Hindlimb muscle (tissue), 1 donor: ENCODE measurements around the gene CA11. TPM values are rescaled to one million over a fixed set of nuclear protein-coding genes. Genes with fewer than 3 reads are reported as not detected.

Source experiments
- DNase-seq: peaks from one replicate; pipeline ENCODE4 v3.0.0-alpha.2; 2013
- polyA plus RNA-seq: library from polyadenylated mRNA; unstranded; fragments of 120-200 nt; gene quantifications from one replicate; pipeline ENCODE4 v1.2.1, GENCODE V29; 2013; ENCODE audit not compliant: insufficient read length

The CA11 gene
- polyA plus RNA-seq, 1 donor = 7.8 TPM

GRCh38 chr19:48628486-48629296 lies 17.3 kb downstream of the CA11 start:
- no peak for DNase-seq

GRCh38 chr19:48627865-48628314 lies 18.1 kb downstream of the CA11 start:
- no peak for DNase-seq

GRCh38 chr19:48627201-48627864 lies 18.7 kb downstream of the CA11 start:
- no peak for DNase-seq

- no peak for DNase-seq
Observed at GRCh38 chr19:48625891-48626327, 20.1 kb downstream of the CA11 start.

GRCh38 chr19:48624791-48625723 lies 20.9 kb downstream of the CA11 start:
- no peak for DNase-seq

- DNase-seq = peak; percentile 98
Observed at GRCh38 chr19:48624067-48624594, 21.9 kb downstream of the CA11 start.

GRCh38 chr19:48623556-48624066 lies 22.4 kb downstream of the CA11 start:
- no peak for DNase-seq

GRCh38 chr19:48619692-48620585 lies 26.0 kb downstream of the CA11 start:
- DNase-seq = no peak

- peak; percentile 99 for DNase-seq
Observed at GRCh38 chr19:48618916-48619691, 26.9 kb downstream of the CA11 start, which contains the start of the genes RPL18 and SPHK2. Gene RPL18 (minus strand): TSS chr19:48619178. CDS start chr19:48619143, 35 bp downstream. Gene SPHK2 (plus strand): TSS chr19:48619506. CDS start chr19:48620515, 1,009 bp downstream.

- no peak for DNase-seq
Observed at GRCh38 chr19:48618278-48618915, 27.6 kb downstream of the CA11 start.

GRCh38 chr19:48617146-48617937 lies 28.6 kb downstream of the CA11 start:
- peak; percentile 49 for DNase-seq

GRCh38 chr19:48616491-48617056 lies 29.4 kb downstream of the CA11 start:
- DNase-seq = no peak

- DNase-seq = no peak
Observed at GRCh38 chr19:48616041-48616436, 29.9 kb downstream of the CA11 start.

- DNase-seq = no peak
Observed at GRCh38 chr19:48615231-48616040, 30.6 kb downstream of the CA11 start.

GRCh38 chr19:48614436-48615230 lies 31.4 kb downstream of the CA11 start, which contains the start of gene FAM83E:
Gene FAM83E (minus strand): TSS chr19:48615076. CDS start chr19:48613372, 1,704 bp downstream.
- no peak for DNase-seq

GRCh38 chr19:48613852-48614435 lies 32.0 kb downstream of the CA11 start:
- DNase-seq = no peak
